ENCODE results near the gene IFNAR1.

Gene IFNAR1

DNA sequence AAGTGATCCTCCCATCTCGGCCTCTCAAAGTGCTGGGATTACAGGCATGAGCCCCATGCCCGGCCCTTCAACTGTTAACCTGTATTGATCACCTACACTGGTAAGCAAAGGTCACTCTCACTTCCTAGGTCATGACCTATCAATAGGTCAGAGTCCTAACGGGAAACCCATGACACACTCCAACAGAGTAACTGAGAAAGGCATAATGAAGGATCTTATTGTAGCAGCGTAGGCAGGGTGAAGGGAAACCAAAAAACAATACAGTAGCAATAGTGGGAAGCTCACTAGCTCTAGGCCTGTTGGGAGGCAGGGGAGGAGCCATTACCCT, 19.5 kb upstream of the IFNAR1 start:
- ATAC-seq (ENCODE audit: low read depth) (no peak), DNase-seq (ENCODE audit: low spot score) (no peak)
- Histone ChIP-seq H3K4me3 (ENCODE audit: severe bottlenecking) (no peak overlapping the region), H3K27me3 (ENCODE audit: insufficient read depth, poor library complexity, severe bottlenecking) (no peaks in the 10 kb centered on the region), H3K4me1 (ENCODE audit: insufficient read depth, poor library complexity, severe bottlenecking) (no peaks in the 10 kb centered on the region), H3K9me3 (ENCODE audit: severe bottlenecking) (no peaks in the 10 kb centered on the region), H3K27ac (ENCODE audit: poor library complexity, severe bottlenecking) (no peak overlapping the region), H3K36me3 (ENCODE audit: low read depth) (no peaks in the 10 kb centered on the region)
- TF ChIP-seq, protein P1, sequence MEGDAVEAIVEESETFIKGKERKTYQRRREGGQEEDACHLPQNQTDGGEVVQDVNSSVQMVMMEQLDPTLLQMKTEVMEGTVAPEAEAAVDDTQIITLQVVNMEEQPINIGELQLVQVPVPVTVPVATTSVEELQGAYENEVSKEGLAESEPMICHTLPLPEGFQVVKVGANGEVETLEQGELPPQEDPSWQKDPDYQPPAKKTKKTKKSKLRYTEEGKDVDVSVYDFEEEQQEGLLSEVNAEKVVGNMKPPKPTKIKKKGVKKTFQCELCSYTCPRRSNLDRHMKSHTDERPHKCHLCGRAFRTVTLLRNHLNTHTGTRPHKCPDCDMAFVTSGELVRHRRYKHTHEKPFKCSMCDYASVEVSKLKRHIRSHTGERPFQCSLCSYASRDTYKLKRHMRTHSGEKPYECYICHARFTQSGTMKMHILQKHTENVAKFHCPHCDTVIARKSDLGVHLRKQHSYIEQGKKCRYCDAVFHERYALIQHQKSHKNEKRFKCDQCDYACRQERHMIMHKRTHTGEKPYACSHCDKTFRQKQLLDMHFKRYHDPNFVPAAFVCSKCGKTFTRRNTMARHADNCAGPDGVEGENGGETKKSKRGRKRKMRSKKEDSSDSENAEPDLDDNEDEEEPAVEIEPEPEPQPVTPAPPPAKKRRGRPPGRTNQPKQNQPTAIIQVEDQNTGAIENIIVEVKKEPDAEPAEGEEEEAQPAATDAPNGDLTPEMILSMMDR (IDR thresholded peaks at IDR 0.05; ENCODE audit: poor library complexity, severe bottlenecking): no peak

DNA sequence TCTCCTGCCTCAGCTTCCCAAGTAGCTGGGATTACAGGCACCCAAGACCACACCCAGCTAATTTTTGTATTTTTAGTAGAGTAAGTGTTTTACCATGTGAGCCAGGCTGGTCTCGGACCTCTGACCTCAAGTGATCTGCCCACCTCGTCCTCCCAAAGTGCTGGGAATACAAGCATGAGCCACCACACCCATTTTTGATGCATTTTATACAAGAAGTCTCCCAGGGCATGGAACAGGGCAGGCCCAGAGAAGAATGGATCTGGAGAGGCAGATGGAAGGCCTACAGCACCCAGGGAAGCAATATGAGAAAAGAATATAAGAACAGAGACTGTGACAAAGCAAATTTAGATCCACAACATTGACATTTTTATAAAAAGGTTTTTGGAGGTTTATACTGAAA, 18.8 kb upstream of the IFNAR1 start:
- TF ChIP-seq, protein P1 (IDR thresholded peaks at IDR 0.05; ENCODE audit: poor library complexity, severe bottlenecking): no peak
- no peak for DNase-seq (ENCODE audit: low spot score)
- Histone ChIP-seq H3K4me3 (ENCODE audit: severe bottlenecking) (no peak overlapping the region), H3K36me3 (ENCODE audit: low read depth) (no peaks in the 10 kb centered on the region), H3K27me3 (ENCODE audit: insufficient read depth, poor library complexity, severe bottlenecking) (no peaks in the 10 kb centered on the region), H3K27ac (ENCODE audit: poor library complexity, severe bottlenecking) (no peak overlapping the region), H3K4me1 (ENCODE audit: insufficient read depth, poor library complexity, severe bottlenecking) (no peaks in the 10 kb centered on the region), H3K9me3 (ENCODE audit: severe bottlenecking) (no peaks in the 10 kb centered on the region)
- ATAC-seq (ENCODE audit: low read depth): no peak

DNA sequence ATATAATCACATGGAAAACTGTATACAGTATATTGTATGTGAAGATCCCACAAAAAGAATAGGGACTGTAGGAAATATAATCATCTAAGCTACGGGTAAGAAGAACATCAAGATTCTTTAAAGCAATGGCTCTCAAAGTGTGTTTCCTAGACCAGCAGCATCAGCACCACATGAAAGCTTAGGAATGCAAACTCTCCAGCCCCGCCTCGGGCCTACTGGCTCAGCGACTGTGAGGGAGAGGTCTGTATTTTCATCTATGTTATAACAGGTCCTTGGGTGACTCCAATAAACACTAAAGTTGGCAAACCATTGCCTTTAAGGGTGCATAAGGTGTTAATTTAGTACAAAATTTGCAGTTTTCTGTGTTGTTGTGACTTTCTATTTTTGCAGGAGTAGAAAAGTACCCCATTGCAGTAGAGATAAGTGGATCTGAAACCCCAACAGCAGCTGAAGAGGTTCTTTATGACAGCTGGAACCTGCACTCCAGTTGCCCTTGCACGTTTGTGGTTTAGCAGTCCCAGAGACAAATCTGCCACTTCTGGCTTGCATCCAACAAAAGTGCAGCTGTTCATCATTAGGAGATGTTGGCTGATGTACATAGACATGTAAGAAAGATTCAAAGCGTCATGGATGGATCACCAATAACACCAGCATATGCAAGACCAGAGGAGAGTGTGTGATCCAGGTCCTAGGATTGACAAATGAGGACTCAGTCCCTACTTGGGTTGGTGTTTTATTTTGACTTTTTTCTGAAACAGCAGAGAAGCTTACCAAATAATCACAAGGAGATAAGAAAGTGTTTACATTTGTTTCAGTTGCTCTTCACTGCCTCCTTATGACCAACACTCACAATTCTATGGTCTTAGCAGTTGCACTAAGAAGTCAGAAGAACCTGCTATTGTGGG, 15.9 kb upstream of the IFNAR1 start:
- Histone ChIP-seq H3K36me3 (ENCODE audit: low read depth) (no peaks in the 10 kb centered on the region), H3K4me3 (ENCODE audit: severe bottlenecking) (no peak overlapping the region), H3K4me1 (ENCODE audit: insufficient read depth, poor library complexity, severe bottlenecking) (no peaks in the 10 kb centered on the region), H3K27me3 (ENCODE audit: insufficient read depth, poor library complexity, severe bottlenecking) (no peaks in the 10 kb centered on the region), H3K9me3 (ENCODE audit: severe bottlenecking) (no peaks in the 10 kb centered on the region), H3K27ac (ENCODE audit: poor library complexity, severe bottlenecking) (no peak overlapping the region)
- TF ChIP-seq, protein P1 (IDR thresholded peaks at IDR 0.05; ENCODE audit: poor library complexity, severe bottlenecking): no peak
- ATAC-seq (ENCODE audit: low read depth): no peak
- DNase-seq (ENCODE audit: low spot score): no peak

DNA sequence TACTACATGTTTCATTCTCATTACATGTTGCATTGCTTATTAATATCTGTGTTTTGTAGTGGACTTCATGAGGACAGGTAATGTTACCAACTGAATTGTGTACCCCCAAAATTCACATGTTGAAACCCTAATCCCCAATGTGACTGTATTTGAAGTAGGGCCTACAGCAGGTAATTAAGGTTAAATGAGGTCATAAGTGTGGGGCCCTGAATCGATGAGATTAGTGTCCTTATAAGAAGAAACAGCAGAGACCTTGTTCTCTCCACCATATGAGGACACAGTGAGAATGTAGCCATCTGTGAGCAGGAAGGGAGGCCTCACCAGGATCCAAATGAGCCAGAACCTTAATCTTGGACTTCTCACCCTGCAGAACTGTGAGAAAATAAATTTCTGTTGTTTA, 15.0 kb upstream of the IFNAR1 start:
- TF ChIP-seq, protein P1 (IDR thresholded peaks at IDR 0.05; ENCODE audit: poor library complexity, severe bottlenecking): no peak
- Histone ChIP-seq H3K4me1 (ENCODE audit: insufficient read depth, poor library complexity, severe bottlenecking) (no peaks in the 10 kb centered on the region), H3K9me3 (ENCODE audit: severe bottlenecking) (no peaks in the 10 kb centered on the region), H3K36me3 (ENCODE audit: low read depth) (no peaks in the 10 kb centered on the region), H3K4me3 (ENCODE audit: severe bottlenecking) (no peak overlapping the region), H3K27ac (ENCODE audit: poor library complexity, severe bottlenecking) (no peak overlapping the region), H3K27me3 (ENCODE audit: insufficient read depth, poor library complexity, severe bottlenecking) (no peaks in the 10 kb centered on the region)
- DNase-seq (ENCODE audit: low spot score) (no peak), ATAC-seq (ENCODE audit: low read depth) (no peak)

DNA sequence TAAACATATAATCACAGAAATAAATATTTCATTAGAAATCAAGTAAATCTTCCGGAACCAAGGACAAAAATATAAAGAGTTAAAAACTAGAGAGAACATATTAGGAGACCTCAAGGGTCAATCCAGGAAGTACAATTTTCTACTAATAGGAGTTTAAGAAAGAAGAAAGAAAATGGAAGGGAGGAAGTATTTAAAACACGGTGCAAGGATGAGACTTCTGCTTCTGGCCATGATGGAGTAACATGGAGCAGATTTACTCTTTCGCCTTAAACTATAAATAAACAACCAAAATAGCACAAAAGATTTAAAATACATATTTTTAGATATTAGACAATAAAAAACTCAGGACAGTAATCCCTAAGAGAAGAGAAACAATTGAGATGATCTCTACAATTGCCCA, 12.6 kb upstream of the IFNAR1 start:
- no peaks in the 10 kb centered on the region for H3K9me3 ChIP-seq (ENCODE audit: severe bottlenecking)
- no peak overlapping the region for H3K4me3 ChIP-seq (ENCODE audit: severe bottlenecking)
- H3K36me3 ChIP-seq (ENCODE audit: low read depth): no peaks in the 10 kb centered on the region
- H3K27me3 ChIP-seq (ENCODE audit: insufficient read depth, poor library complexity, severe bottlenecking): no peaks in the 10 kb centered on the region
- no peak for ATAC-seq (ENCODE audit: low read depth)
- no peak overlapping the region for H3K27ac ChIP-seq (ENCODE audit: poor library complexity, severe bottlenecking)
- no peaks in the 10 kb centered on the region for H3K4me1 ChIP-seq (ENCODE audit: insufficient read depth, poor library complexity, severe bottlenecking)
- DNase-seq (ENCODE audit: low spot score): no peak
- TF ChIP-seq, protein P1 (IDR thresholded peaks at IDR 0.05; ENCODE audit: poor library complexity, severe bottlenecking): no peak
